Measurements from ENCODE around the gene GCN1.

The GCN1 gene

GRCh38 chr12:120172053-120172452, 22.5 kb downstream of the GCN1 start:
- DNase-seq: no peak

GRCh38 chr12:120170631-120171030, 23.9 kb downstream of the GCN1 start:
- DNase-seq: no peak

- no peak for DNase-seq
Measured at GRCh38 chr12:120169946-120170345, 24.6 kb downstream of the GCN1 start.

GRCh38 chr12:120168337-120168736, 26.2 kb downstream of the GCN1 start:
- no peak for DNase-seq

- DNase-seq: no peak
Measured at GRCh38 chr12:120167529-120168095, 26.9 kb downstream of the GCN1 start.

- DNase-seq: no peak
Measured at GRCh38 chr12:120164293-120164692, 30.2 kb downstream of the GCN1 start.

- no peak for DNase-seq
Measured at GRCh38 chr12:120162763-120163162, 31.8 kb downstream of the GCN1 start.

GRCh38 chr12:120161852-120162251, 32.7 kb downstream of the GCN1 start:
- DNase-seq: no peak

- no peak for DNase-seq
Measured at GRCh38 chr12:120159509-120160237, 34.8 kb downstream of the GCN1 start.

GRCh38 chr12:120158351-120158750, 36.2 kb downstream of the GCN1 start:
- DNase-seq: no peak

GRCh38 chr12:120157678-120158077, 36.8 kb downstream of the GCN1 start:
- DNase-seq: no peak

- DNase-seq: no peak
Measured at GRCh38 chr12:120156315-120157259, 37.9 kb downstream of the GCN1 start.

GRCh38 chr12:120155072-120155471, 39.4 kb downstream of the GCN1 start:
- no peak for DNase-seq

- no peak for DNase-seq
Measured at GRCh38 chr12:120150919-120151525, 43.5 kb downstream of the GCN1 start.

- no peak for DNase-seq
Measured at GRCh38 chr12:120148011-120148410, 46.5 kb downstream of the GCN1 start.

GRCh38 chr12:120145164-120145563, 49.4 kb downstream of the GCN1 start:
- no peak for DNase-seq

- DNase-seq: no peak
Measured at GRCh38 chr12:120144215-120144614, 50.3 kb downstream of the GCN1 start.

- no peak for DNase-seq
Measured at GRCh38 chr12:120142231-120142877, 52.2 kb downstream of the GCN1 start.

- DNase-seq: no peak
Measured at GRCh38 chr12:120141336-120141735, 53.2 kb downstream of the GCN1 start.

- DNase-seq: no peak
Measured at GRCh38 chr12:120140603-120141002, 53.9 kb downstream of the GCN1 start.

- no peak for DNase-seq
Measured at GRCh38 chr12:120139958-120140357, 54.6 kb downstream of the GCN1 start.

- DNase-seq: no peak
Measured at GRCh38 chr12:120138366-120138765, 56.1 kb downstream of the GCN1 start.

- no peak for DNase-seq
Measured at GRCh38 chr12:120137833-120138232, 56.7 kb downstream of the GCN1 start.
